Vagina (tissue), 2 donors: ENCODE results near the gene NRL.

Source experiments
- POLR2A ChIP-seq, 2 donors: fragments of 450-650 bp; IDR thresholded peaks; one replicate each; pipeline ENCODE4 v1.6.1; 2017; ENCODE audit warnings: antibody characterized with exemption in 2 of 2, mild to moderate bottlenecking in 2 of 2, moderate library complexity in 2 of 2
- TF ChIP-seq, protein P1 (sequence below), 3 experiments: fragments of 450-650 bp in 2 of 3; fragments of 200-600 bp in 1 of 3; sonication (generic) in 1 of 3; IDR thresholded peaks; one replicate each; pipeline ENCODE4 v1.5.1; 2017 to 2019; ENCODE audit warnings: antibody characterized with exemption in 3 of 3, mild to moderate bottlenecking in 2 of 3, moderate library complexity in 2 of 3

- TF ChIP-seq, protein P1, sequence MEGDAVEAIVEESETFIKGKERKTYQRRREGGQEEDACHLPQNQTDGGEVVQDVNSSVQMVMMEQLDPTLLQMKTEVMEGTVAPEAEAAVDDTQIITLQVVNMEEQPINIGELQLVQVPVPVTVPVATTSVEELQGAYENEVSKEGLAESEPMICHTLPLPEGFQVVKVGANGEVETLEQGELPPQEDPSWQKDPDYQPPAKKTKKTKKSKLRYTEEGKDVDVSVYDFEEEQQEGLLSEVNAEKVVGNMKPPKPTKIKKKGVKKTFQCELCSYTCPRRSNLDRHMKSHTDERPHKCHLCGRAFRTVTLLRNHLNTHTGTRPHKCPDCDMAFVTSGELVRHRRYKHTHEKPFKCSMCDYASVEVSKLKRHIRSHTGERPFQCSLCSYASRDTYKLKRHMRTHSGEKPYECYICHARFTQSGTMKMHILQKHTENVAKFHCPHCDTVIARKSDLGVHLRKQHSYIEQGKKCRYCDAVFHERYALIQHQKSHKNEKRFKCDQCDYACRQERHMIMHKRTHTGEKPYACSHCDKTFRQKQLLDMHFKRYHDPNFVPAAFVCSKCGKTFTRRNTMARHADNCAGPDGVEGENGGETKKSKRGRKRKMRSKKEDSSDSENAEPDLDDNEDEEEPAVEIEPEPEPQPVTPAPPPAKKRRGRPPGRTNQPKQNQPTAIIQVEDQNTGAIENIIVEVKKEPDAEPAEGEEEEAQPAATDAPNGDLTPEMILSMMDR (IDR thresholded peaks at IDR 0.05) = no peak
- TF ChIP-seq POLR2A (IDR thresholded peaks at IDR 0.05) = no peak
Measured at GRCh38 chr14:24136684-24137528, 22.2 kb upstream of the NRL start.
